Bronchial epithelial cell (primary cell): ENCODE measurements around the gene DERL2. TPM values are rescaled to one million over a fixed set of nuclear protein-coding genes. Genes with fewer than 3 reads are reported as not detected.

Experiments
- DNase-seq: peaks from one replicate; pipeline ENCODE4 v3.0.0-alpha.2; 2010; ENCODE audit warnings: low read depth
- FAIRE-seq: peaks from 2 replicates; lab custom pipeline; 2011; peaks lifted over from hg19 to GRCh38; lab: Jason Lieb, UNC
- H3K27me3 ChIP-seq: 2 replicates; pipeline ENCODE4 v1.5.1; 2011; ENCODE audit warnings: low read length; ENCODE audit not compliant: control insufficient read depth, insufficient read depth
- H3K36me3 ChIP-seq: 2 replicates; pipeline ENCODE4 v1.5.1; 2011; ENCODE audit warnings: low read length; ENCODE audit not compliant: control insufficient read depth, insufficient read depth
- H3K4me3 ChIP-seq: 2 replicates; pipeline ENCODE4 v1.5.1; 2011; ENCODE audit warnings: mild to moderate bottlenecking, low read depth, low read length, control low read depth
- total RNA-seq: library from RNA; depleted of rRNA; stranded (reverse); fragments of >200 nt; gene quantifications from 2 replicates; pipeline ENCODE4 v1.2.1, GENCODE V29; 2014
- TF ChIP-seq, protein P1 (sequence below): IDR thresholded peaks from 2 replicates; pipeline ENCODE4 v1.5.1; 2011; ENCODE audit warnings: mild to moderate bottlenecking, moderate library complexity, low read length, control low read depth, inconsistent platforms; ENCODE audit not compliant: insufficient read depth, severe bottlenecking

Gene DERL2
- total RNA-seq, 1 donor from 2014 or later, result 35.0 TPM

DNA sequence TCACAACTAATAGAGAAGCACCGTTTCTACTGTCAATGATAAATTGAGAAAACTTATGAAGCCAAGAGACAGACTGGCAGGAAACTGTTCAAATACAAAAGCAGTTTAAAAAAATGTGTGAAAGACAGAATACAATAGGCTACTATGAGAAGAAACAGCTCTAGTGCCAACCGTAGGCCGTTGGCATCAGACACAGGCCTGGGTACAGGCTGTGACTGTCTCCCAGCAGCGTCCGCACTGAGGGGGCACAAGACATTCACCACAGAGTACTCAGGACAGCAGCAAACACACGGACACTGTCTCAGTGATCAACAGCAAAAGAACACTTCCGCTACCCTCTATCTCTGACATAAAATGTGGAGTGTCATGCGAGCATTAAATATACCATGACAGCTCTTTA is 39.2 kb downstream of the DERL2 start:
- no peaks in the 10 kb centered on the region for H3K27me3 ChIP-seq
- TF ChIP-seq, protein P1, sequence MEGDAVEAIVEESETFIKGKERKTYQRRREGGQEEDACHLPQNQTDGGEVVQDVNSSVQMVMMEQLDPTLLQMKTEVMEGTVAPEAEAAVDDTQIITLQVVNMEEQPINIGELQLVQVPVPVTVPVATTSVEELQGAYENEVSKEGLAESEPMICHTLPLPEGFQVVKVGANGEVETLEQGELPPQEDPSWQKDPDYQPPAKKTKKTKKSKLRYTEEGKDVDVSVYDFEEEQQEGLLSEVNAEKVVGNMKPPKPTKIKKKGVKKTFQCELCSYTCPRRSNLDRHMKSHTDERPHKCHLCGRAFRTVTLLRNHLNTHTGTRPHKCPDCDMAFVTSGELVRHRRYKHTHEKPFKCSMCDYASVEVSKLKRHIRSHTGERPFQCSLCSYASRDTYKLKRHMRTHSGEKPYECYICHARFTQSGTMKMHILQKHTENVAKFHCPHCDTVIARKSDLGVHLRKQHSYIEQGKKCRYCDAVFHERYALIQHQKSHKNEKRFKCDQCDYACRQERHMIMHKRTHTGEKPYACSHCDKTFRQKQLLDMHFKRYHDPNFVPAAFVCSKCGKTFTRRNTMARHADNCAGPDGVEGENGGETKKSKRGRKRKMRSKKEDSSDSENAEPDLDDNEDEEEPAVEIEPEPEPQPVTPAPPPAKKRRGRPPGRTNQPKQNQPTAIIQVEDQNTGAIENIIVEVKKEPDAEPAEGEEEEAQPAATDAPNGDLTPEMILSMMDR, result no peak
- H3K36me3 ChIP-seq, result peaks cover 18% of the 10 kb centered on the region
- no peak overlapping the region for H3K4me3 ChIP-seq
- FAIRE-seq, result no peak
- no peak for DNase-seq

DNA sequence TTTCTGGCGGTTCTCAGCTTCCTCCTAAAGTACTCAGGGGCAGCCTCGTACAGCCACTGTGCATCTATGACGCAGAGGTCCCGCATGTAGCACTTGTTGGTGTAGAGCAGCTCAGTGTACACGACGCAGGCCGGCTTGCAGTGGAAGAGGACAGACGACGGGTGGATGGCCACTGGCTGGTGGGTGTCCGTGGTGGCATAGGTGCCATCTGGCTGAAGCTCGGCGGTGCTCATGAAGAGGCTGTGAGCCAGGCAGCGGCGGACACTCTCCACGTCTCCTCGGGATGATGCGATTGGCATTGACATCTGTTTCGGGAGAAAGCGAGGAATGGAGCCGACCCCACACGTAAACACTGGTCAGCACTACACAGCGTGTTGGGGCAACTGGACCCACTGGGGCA is 41.8 kb downstream of the DERL2 start:
- DNase-seq (no peak), FAIRE-seq (no peak)
- peaks cover 20% of the 10 kb centered on the region for H3K36me3 ChIP-seq
- no peaks in the 10 kb centered on the region for H3K27me3 ChIP-seq
- TF ChIP-seq, protein P1, result no peak
- H3K4me3 ChIP-seq, result no peak overlapping the region

DNA sequence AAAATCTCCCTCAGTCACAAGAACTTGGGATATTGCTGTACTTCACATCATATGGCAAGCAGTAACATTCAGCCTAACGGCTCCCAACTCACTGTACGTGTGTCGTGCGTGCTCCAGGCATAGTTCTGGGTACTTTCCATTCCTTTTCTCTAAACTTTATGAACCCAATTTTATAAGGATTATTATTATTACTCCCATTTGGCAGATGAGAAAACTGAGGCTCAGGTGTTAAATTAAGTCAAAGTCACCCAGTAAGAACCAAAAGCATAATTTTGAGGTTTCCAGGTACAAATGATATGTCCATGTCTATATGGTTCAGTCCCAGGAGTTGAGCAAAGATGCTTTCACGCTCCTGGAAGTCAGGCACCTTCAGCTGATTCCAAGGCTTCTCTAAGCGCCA is 42.2 kb downstream of the DERL2 start:
- Histone ChIP-seq H3K27me3 (no peaks in the 10 kb centered on the region), H3K36me3 (peaks cover 20% of the 10 kb centered on the region), H3K4me3 (no peak overlapping the region)
- no peak for FAIRE-seq
- TF ChIP-seq, protein P1, result no peak
- DNase-seq, result no peak

DNA sequence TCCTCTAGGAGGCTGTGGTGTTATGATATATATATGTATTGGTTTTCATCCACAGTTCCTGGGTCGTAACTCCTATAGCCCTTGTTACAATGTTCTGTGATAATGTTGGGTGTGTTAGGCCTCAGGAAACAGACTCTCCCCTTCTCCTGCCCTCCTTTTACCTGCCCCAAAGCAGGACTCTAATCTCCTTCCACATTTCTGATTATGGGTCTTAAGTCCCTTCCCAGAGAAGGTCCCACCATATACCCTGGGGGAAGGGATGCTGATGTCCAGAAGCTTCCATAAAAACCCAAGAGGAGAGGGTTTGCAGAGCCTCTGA is 46.6 kb downstream of the DERL2 start:
- Histone ChIP-seq H3K27me3 (no peaks in the 10 kb centered on the region), H3K4me3 (no peak overlapping the region), H3K36me3 (peaks cover 21% of the 10 kb centered on the region)
- FAIRE-seq, result no peak
- TF ChIP-seq, protein P1, result no peak
- DNase-seq, result no peak

DNA sequence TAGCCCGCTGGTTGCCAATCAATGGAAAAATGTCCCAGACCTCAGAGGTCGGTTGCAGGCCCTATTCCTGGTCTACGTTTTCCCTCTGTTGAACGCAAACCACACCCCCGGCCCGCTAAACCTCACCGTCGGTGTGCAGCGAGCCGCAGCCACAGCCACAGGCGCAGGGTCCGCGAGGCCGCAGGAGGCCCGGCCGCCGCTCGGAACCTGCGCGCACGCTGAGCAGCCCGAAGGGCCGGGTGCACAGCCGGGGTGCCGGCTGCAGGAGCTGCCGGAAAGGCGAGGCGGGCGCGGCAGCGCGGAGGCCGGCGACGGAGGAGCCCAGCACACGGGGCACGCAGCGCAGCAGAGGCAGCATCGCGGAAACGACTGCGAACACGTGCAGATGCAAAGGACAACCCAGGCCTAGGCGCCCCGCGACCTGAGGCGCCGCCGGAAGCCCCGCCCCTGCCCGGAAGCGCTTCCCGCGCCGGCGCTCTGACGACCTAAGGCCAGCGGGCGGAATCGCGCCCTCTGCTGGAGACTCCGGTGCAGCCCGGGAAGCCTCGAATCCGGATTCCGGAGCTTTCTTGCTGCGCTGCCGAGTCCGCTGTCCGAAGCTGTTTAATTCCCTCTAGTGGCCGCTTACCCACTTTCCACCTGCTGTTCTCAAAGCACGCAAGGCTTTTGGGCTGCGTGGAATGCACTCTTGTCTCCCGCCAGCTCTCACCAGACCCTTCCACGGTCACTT is 47.1 kb downstream of the DERL2 start, which contains the start of gene C1QBP:
C1QBP (minus strand) TSS at position 440 of the 730 bp plus-strand sequence; CDS start at position 358, 82 bp downstream.
- H3K36me3 ChIP-seq, result peaks cover 20% of the 10 kb centered on the region
- DNase-seq, result peak; percentile 81
- H3K27me3 ChIP-seq, result no peaks in the 10 kb centered on the region
- FAIRE-seq, result no peak
- H3K4me3 ChIP-seq, result peak within 1 kb of the TSS; percentile 79
- TF ChIP-seq, protein P1, result peak; percentile 100
